ENCODE measurements around the gene CA5A. TPM values are rescaled to one million over a fixed set of nuclear protein-coding genes. Genes with fewer than 3 reads are reported as not detected.

Gene CA5A
- total and polyA plus RNA-seq, 9 of the 15 experiments (the other 6 are each of a cell fraction or from before 2014, with no cell fraction given), result not detected

- Histone ChIP-seq H3K4me1 (replicated peaks in 1 of 2; ENCODE audit: control insufficient read depth in 2 of 2, insufficient read depth in 2 of 2, low read length in 2 of 2) (peaks cover 10 to 36% of the 10 kb centered on the region in 2 experiments; a peak in 4 of 5 replicates), H4K20me1 (replicated peaks; ENCODE audit: control insufficient read depth, insufficient read depth, low read length) (no peaks in the 10 kb centered on the region), H3K27me3 (ENCODE audit: control insufficient read depth in 2 of 2, insufficient read depth in 2 of 2, low read length in 2 of 2) (peaks cover 0 to 30% of the 10 kb centered on the region in 2 experiments; a peak in 3 of 5 replicates), H2AFZ (ENCODE audit: low read depth, low read length) (no peak overlapping the region), H3K9me1 (ENCODE audit: control insufficient read depth, insufficient read depth, low read length) (no peaks in the 10 kb centered on the region), H3K36me3 (ENCODE audit: control insufficient read depth, insufficient read depth, low read length) (no peaks in the 10 kb centered on the region), H3K27ac (ENCODE audit: extremely low read depth, low read depth, low read length) (no peak overlapping the region), H3K4me3 (no peak overlapping the region), H3K9ac (ENCODE audit: insufficient read depth in 1 of 2, low read depth in 2 of 2, low read length in 2 of 2) (no peak overlapping the region), H3K9me3 (replicated peaks; ENCODE audit: control insufficient read depth, insufficient read depth, low read depth, low read length) (no peaks in the 10 kb centered on the region), H3K79me2 (ENCODE audit: control insufficient read depth, insufficient read depth, low read length) (no peaks in the 10 kb centered on the region), H3K4me2 (ENCODE audit: insufficient read depth, low read length) (no peak overlapping the region)
- POLR2A ChIA-PET, result no interaction called here
- 56% methylated on average over 8 of the region's 9 CpGs for WGBS (ENCODE audit: insufficient coverage, low coverage, missing lambda C conversion rate)
- CTCF ChIA-PET (ENCODE audit: low intra/inter-chr PET ratio), result no interaction called here
- peak; percentile 59 for FAIRE-seq
- no TSS peak for BruUV-seq (replicated peaks)
- DNase-seq (ENCODE audit: extremely low read depth in 1 of 4, low spot score in 3 of 4), result no peak
- in situ Hi-C loops (cut with MboI), result no loop called here
- intact Hi-C loops (cut with micrococcal nuclease), result no loop called here
- ATAC-seq, result no peak
- no peak for TF ChIP-seq CREB1 (IDR thresholded peaks at IDR 0.05)
- no peak for TF ChIP-seq CREB1 (CRISPR knock-in tag; IDR thresholded peaks at IDR 0.05)
- peak; percentile 78 for TF ChIP-seq PHF20 (IDR thresholded peaks at IDR 0.05; ENCODE audit: partially characterized antibody)
- peak; percentile 41; the same call in 1 of the 2 replicates for TF ChIP-seq LEF1 (IDR thresholded peaks at IDR 0.05)
- TF ChIP-seq NFXL1 (CRISPR knock-in tag; IDR thresholded peaks at IDR 0.05), result no peak
- TF ChIP-seq MAFF (IDR thresholded peaks at IDR 0.05; ENCODE audit: low read length), result no peak
- TF ChIP-seq ZNF253 (CRISPR knock-in tag; conservative IDR thresholded peaks at IDR 0.05), result no peak
- no peak for TF ChIP-seq SMARCB1 (IDR thresholded peaks at IDR 0.05; ENCODE audit: insufficient read length, low read depth)
- no peak for TF ChIP-seq PHB (CRISPR knock-in tag; IDR thresholded peaks at IDR 0.05)
- TF ChIP-seq PREB (CRISPR knock-in tag; IDR thresholded peaks at IDR 0.05), result no peak
- TF ChIP-seq CBFA2T3 (IDR thresholded peaks at IDR 0.05), result 0 out of 2 replicates have a peak, but pooled peaks have one; percentile 3
- TF ChIP-seq NFRKB (IDR thresholded peaks at IDR 0.05; ENCODE audit: low read depth), result 0 out of 2 replicates have a peak, but pooled peaks have one; percentile 31
- no peak for TF ChIP-seq CREBBP (IDR thresholded peaks at IDR 0.05; ENCODE audit: low read depth, low read length)
- TF ChIP-seq YBX1 (IDR thresholded peaks at IDR 0.05), result no peak
- no peak for TF ChIP-seq PTBP1 (IDR thresholded peaks at IDR 0.05; ENCODE audit: low read depth, low read length)
- TF ChIP-seq ZBTB17 (CRISPR knock-in tag; IDR thresholded peaks at IDR 0.05), result no peak
- no peak for TF ChIP-seq HEY1 (CRISPR knock-in tag; IDR thresholded peaks at IDR 0.05; ENCODE audit: borderline replicate concordance)
- TF ChIP-seq MAX (CRISPR knock-in tag; IDR thresholded peaks at IDR 0.05), result peak; percentile 63; the same call in 1 of the 2 replicates
- no peak for TF ChIP-seq GTF3C2 (IDR thresholded peaks at IDR 0.05; ENCODE audit: borderline replicate concordance, extremely low read depth, insufficient read length)
- no peak for TF ChIP-seq RAD51 (IDR thresholded peaks at IDR 0.05; ENCODE audit: borderline replicate concordance, low read depth)
- no peak for TF ChIP-seq ZNF280A (IDR thresholded peaks at IDR 0.05; ENCODE audit: low read depth, partially characterized antibody)
Measured at GRCh38 chr16:87917503-87917902, 18.8 kb downstream of the CA5A start.

Measured in K562 (cell line).